GM19438 (cell line): ENCODE data around the gene C22orf23.

Experiments
- ATAC-seq: cut with Tn5 transposase; IDR thresholded peaks from one replicate; pipeline ENCODE4 v1.9.1; 2021; ENCODE audit warnings: low read depth; ENCODE audit not compliant: unreplicated experiment

The C22orf23 gene

DNA sequence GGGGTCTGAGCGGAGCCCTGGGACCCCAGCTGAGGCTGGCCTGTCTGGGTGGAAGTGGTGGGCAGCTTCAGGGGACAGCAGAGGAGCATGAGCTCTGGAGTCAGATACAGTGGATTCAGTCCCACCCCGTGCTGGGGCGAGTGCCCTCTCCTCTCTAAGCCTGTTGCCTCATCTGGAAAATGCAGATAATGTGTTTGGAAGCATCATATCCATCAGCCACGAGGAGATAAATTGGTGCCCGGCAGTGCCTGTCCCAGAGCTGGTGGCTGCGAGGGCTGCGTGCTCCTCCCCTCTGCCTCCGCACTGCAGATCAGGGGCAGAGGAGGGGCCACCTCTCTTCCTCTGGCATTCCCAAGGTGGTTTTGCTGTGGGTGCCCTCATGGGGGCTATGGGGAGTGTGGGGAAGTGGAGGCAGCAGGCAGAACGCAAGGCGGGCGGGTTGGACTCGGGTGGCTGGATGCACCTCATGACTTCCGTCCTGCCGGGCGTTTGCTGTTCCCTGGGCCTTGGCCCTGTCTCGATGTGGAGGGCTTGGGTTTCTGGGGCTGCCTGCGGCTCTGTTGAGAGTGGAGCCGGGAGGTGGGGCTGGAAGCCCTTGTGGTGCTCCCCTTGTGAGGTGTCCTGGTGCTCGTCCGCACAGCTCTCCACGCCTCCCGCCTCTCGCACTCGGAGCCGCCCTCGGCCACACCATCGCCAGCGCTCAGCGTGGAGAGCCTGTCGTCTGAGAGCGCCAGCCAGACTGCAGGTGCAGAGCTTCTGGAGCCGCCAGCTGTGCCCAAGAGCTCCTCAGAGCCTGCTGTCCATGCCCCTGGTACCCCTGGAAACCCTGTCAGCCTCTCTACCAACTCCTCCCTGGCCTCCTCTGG, 26.4 kb downstream of the C22orf23 start:
- ATAC-seq, result no peak

DNA sequence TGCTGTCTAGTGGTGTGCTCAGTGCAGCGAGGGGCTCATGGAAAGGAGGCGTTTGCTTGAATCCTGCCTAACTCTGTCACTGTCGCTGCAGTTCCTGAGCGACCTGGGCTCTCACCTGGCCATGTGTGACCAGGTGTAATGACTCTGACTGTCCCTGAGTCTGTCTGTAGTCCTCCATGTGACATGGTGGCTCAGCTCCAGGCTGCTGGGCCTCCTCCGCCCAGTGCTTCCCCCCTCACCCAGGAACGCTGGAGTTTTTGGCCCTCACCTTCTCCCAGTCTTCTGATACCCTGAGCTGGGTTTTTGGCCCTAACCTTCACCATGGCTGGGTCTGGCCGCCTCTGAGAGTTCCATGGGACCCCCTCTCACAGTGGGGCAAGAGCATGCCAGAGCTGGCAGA, 27.0 kb downstream of the C22orf23 start:
- ATAC-seq, result no peak

- no peak for ATAC-seq
Observed at GRCh38 chr22:37925767-37926166, 27.6 kb downstream of the C22orf23 start.

DNA sequence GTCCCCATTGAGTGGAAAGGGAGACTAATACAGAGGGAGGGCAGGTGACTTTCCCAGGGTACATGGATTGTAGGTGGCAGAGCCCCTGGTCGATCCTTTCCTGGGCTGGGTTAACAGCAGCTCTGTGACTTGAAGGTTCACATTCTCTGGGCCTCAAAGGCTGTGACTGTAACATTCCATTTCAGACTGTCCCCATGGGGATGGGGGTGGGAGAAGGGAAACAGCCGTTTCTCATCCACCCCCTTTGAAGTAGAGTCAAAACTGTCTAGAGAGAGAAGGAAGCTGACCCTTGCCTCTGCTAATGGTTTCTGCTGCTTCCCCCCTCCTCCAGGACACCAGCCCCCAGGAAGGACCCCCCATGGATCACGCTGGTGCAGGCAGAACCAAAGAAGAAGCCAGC, 28.1 kb downstream of the C22orf23 start:
- no peak for ATAC-seq

DNA sequence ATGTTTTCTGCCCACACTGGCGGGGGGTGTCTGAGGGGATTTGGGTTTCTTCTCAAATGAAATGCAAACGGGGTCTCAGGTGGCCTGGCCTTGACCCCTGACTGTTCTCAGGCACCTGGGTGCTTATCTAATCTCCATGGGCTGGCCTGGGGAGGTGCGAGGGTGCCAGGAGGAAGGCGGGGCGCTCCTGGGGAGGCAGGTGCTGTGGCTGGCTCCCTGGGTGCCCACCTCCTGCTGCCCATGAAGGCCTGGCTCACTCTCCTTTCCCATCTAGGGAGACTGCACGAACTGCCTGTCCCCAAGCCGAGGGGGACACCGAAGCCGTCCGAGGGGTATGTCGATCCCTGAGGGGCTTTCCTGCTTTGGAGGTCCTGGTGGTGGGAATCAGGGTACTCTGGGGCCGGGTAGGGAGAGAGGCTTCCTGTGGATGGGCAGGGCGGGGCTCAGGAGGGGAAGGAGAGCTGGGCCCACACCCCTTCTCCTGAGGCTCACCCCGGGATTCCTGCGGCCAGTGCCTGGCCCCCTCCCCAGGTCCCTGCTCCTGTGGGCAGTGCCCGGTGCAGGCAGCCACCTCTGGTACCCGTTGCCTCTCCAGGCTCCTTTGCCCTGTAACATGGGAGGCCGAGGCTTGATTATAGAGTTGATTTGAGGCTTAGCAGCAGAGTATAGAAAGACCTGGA, 28.9 kb downstream of the C22orf23 start:
- no peak for ATAC-seq

DNA sequence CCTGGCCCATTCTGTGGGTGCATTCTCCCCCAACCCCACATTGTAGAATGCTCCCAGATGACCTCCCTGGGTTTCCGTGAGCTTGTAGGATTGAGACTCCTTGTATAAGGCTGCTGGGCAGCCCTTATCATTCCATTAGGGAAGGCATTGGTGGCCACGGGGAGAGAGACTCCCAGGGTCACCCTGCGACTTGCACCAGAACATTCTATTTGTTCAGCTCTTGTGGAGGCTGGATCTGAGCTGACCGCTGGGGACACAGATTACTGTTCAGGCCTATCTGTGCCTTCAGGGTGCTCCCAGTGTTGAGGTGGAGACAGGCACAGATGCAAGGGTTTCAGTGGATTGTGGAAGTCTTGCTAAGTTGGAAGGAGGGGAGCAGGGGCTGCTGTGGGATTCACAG, 29.5 kb downstream of the C22orf23 start:
- no peak for ATAC-seq

- ATAC-seq, result no peak
Observed at GRCh38 chr22:37922191-37922590, 31.2 kb downstream of the C22orf23 start.

- no peak for ATAC-seq
Observed at GRCh38 chr22:37920126-37920525, 33.3 kb downstream of the C22orf23 start.

GRCh38 chr22:37918580-37919270, 34.7 kb downstream of the C22orf23 start:
- no peak for ATAC-seq

DNA sequence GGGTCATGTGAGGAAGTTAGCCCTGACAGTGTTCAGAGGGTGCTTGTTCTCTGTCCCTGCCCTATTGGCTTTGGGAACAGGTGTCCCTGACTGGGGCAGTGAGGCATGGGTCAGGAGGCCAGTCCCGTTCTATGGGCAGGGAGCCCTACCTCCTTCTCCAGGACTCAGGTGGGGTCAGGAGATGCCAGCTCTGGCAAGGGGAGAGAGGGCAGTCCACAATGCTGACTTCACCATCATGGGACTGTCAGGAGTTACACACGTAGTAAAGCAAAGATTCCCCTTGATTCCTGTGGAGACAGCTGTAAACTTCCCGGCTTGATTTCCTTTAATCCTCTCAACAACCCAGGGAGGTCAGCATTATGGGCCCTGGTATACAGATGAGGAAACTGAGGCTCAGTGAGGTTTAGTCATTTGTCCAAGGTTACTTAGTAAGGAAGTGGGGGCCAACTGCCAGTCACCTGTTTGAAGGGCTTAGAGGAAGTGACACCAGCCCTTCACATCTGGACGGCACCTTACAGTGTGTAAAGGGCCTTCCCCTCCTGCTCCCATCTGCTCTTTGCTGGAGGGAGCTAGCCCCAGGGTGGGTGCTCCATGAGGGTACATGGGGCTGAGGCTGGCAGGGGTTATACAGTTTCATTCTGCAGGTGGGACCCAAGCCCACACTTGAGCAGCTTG, 35.4 kb downstream of the C22orf23 start:
- no peak for ATAC-seq

DNA sequence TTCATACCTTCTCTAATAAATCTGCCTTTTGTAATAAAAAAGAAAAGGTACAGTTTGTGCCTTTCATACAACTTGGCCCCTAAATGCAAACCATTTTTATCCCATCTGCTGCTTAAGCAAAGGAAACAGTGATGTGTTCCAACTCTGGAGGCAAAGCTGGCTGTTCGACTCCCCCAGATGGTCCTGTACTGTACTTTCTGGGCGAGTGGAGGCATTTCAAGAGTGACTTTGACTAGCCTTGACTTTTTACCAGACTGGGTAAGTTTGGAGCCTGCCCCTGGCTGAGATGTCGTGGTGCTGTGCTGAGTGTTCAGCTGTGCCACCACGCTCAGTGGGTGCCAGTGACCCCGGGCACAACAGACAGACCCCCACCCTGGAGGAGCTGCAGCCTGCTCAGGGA, 37.1 kb downstream of the C22orf23 start:
- no peak for ATAC-seq

DNA sequence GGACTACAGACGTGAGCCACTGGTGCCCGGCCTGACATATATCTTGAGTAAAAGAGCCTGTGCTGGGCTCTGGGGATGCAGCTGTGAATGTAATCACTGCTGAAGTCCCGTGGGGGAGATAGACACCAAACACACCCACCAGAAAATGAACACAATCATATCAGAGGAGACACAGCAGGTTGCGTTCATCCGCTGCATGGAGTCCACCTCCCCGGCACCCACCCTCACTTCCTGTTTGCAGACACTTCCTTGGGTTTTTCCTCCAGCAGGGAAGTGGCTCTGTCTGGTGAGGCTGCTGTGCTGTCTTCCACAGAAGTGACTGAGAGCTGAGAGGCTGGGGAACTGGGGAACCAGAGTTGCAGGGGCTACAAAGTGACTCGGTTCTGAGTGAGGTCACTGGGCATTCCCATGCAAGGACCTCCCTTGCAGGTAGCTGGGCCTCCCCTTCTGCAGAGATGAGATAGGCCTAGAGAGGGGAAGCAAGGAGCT, 40.1 kb downstream of the C22orf23 start:
- ATAC-seq, result no peak

GRCh38 chr22:37912171-37912570, 41.2 kb downstream of the C22orf23 start:
- ATAC-seq, result no peak

DNA sequence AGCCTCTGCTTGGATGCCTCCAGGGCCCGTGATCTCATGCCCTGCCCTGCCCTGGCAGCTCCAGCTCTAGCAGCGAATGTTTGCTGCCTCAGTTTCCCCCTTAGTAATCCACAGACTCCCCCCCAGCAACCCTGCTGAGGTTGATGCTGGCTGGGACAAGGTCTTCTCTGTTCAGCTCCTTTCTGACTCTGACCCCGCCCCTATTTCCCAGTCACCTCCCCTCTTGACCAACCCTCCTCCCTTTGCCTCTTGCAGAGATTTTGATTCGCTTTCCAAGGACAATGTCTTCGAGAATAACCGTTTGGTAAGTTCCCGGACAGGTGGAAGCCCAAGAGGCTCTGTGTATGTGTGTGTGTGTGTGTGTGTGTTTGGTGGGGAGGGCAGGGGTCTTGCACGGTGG, 41.7 kb downstream of the C22orf23 start:
- ATAC-seq, result no peak

GRCh38 chr22:37910890-37911672, 42.3 kb downstream of the C22orf23 start:
- no peak for ATAC-seq

GRCh38 chr22:37909766-37910165, 43.6 kb downstream of the C22orf23 start:
- no peak for ATAC-seq

- ATAC-seq, result no peak
Observed at GRCh38 chr22:37907036-37907954, 46.1 kb downstream of the C22orf23 start.

DNA sequence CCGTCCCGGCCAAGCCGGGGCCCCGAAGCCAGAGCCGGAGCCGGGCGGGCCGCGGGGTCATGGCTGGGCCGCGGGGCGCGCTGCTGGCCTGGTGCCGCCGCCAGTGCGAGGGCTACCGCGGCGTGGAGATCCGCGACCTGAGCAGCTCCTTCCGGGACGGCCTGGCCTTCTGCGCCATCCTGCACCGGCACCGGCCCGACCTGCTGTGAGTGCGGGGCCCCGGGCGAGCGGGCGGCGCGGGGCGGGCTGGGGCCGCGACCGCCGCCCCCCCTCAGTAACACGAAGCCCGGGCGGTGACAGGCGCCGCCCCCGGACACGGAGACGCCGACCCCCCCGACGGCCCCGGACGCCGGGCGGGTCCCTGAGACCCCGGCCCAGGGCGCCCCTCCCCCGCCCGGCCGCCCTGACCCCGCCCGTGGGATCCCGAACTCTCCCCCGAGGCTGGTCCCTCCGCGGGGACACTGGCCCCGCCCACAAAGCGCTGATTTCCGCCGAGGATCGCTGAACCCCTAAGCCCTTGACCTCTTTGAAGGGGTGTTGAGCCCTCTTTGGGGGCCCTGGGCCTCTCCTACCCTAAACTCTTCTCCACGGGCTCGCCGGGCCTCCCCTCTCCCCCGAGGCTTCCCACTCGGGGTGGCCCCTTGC, 46.9 kb downstream of the C22orf23 start:
- peak; percentile 40 for ATAC-seq
